ENCODE data around the gene PNN.
"Not testable (repeated sequence)": the region's sequence is repeated elsewhere in the genome, so short reads cannot be mapped to it uniquely, and the experiment has no call there.

Gene PNN

GRCh38 chr14:39229601-39230110 is 54.6 kb downstream of the PNN start:
- DNase-seq (ENCODE audit: low read depth) = no peak

GRCh38 chr14:39230416-39231035 is 55.5 kb downstream of the PNN start:
- no peak for DNase-seq (ENCODE audit: low read depth)

DNA sequence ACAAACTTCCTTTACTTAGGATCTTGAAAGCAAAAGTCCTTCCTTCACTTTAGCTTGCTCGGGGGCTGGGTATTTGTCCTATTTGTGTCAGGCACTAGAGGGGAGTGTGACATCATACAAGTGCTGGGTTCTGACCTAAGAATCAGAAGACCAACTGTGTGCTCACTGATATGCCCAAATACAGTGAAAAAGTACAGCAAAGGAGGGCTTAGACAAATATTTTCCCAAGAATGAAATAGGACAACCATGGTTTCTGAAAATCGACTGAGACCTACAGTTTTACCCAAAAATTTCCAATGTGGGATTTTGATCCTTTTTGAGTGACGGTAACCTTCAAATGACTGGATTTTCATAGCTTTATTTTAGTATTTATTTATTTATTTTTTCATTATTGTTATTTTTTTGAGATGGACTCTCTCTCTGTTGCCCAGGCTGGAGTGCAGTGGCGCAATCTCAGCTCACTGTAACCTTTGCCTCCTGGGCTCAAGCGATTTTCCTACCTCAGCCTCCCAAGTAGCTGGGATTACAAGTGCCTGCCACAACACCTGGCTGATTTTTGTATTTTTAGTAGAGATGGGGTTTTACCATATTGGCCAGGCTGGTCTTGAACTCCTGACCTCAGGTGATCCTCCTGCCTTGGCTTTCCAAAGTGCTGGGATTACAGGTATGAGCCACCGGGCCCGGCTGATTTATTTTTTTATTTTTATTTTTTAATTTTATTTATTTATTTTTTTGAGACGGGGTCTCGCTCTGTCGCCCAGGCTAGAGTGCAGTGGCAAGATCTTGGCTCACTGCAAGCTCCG is 56.9 kb downstream of the PNN start:
- not testable (repeated sequence) for DNase-seq (ENCODE audit: low read depth)
